ENCODE data around the gene TAF11.

TAF11 gene

DNA sequence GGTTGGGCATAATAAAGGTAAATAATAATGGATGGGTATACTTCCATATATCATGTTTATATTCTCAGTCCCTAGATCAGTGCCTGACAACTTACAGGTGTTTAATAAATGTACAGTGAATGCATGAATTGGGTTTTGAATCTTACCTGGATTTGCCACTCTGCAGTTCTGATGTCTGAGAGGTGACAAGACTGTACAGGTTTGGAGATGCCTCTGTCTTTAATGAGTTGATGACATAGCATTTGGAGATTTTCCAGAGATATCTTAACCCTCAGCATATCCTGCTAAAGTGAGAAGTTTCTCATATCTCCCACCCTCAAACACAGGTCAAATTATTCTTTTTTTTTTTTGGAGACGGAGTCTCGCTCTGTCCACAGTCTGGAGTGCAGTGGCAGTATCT is 3.5 kb upstream of the TAF11 start:
- TF ChIP-seq YY1 (IDR thresholded peaks at IDR 0.05; ENCODE audit: low read depth) (no peak), EGR1 (IDR thresholded peaks at IDR 0.05) (no peak), CREB1 (IDR thresholded peaks at IDR 0.05; ENCODE audit: low read depth) (no peak), NFIC (IDR thresholded peaks at IDR 0.05) (no peak), TEAD4 (IDR thresholded peaks at IDR 0.05) (no peak), TAF1 (IDR thresholded peaks at IDR 0.05; ENCODE audit: low read depth) (no peak), CEBPB (IDR thresholded peaks at IDR 0.05) (no peak), TCF12 (IDR thresholded peaks at IDR 0.05; ENCODE audit: low read depth) (no peak), USF1 (IDR thresholded peaks at IDR 0.05) (no peak), RAD21 (IDR thresholded peaks at IDR 0.05; ENCODE audit: low read depth) (no peak)
- TF ChIP-seq, protein P1, sequence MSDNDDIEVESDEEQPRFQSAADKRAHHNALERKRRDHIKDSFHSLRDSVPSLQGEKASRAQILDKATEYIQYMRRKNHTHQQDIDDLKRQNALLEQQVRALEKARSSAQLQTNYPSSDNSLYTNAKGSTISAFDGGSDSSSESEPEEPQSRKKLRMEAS (IDR thresholded peaks at IDR 0.05) = no peak

DNA sequence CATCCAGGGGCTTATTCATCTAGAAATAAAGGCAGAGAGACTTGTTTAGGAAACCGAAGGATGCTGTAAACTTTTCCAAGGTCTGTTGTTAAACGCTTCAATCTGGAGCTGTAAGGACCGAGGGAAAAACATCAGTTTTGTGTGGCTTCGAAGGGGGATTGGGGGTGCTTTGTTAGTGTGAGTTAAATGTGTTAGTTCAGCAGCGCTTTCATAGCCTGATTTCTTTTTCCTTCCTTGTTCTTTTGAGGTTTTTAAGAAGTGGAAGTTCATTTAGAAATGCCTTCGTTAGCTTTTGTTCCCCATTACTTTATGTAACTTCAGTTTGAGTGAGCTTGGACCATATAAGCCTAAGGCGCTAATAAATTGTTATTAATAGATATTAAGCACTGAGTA is 2.7 kb upstream of the TAF11 start:
- TF ChIP-seq RAD21 (IDR thresholded peaks at IDR 0.05; ENCODE audit: low read depth) (no peak), TEAD4 (IDR thresholded peaks at IDR 0.05) (no peak), CREB1 (IDR thresholded peaks at IDR 0.05; ENCODE audit: low read depth) (no peak), EP300 (IDR thresholded peaks at IDR 0.05; ENCODE audit: borderline replicate concordance) (no peak), EGR1 (IDR thresholded peaks at IDR 0.05) (no peak), FOXM1 (IDR thresholded peaks at IDR 0.05; ENCODE audit: borderline replicate concordance, low read depth) (no peak)
- TF ChIP-seq, protein P1 (IDR thresholded peaks at IDR 0.05) = no peak

DNA sequence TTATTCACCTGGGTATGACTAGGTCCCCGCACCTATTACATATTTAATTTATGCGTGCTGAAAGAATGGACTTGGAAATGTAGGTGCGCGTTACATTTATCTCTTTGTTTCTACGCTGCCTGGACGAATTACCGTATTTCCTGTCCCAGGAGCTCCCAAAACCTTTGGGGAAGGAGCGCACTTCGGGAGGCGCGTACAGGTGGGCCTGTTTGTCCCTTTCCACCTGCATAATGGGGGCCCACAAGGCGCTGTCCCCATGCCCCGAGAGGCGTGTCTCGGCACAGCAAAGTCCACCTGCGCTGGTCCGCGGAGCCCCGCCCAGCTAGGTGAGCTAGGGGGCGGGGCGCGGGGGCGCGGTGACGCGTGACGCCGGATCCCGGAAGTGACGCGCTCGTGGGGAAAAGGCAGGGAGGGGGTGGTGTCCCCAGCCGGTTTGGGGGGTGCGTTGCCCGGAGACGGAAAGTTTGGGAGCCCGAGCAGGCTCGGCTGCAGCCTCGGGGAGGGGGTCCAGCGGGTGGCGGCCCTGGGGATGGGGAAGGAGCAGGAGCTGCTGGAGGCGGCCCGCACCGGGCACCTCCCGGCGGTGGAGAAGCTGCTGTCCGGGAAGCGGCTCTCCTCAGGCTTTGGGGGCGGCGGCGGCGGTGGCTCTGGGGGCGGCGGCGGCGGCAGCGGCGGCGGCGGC is 1.2 kb upstream of the TAF11 start, which contains the start of gene ANKS1A:
Gene ANKS1A, plus strand, starts transcription at position 382 of the 682 bp plus-strand sequence. Its CDS starts 148 bp downstream, at position 530.
- TF ChIP-seq TAF1 (IDR thresholded peaks at IDR 0.05; ENCODE audit: low read depth) (peak; percentile 73), RAD21 (IDR thresholded peaks at IDR 0.05; ENCODE audit: low read depth) (no peak), EGR1 (IDR thresholded peaks at IDR 0.05) (peak; percentile 55; the same call in 1 of the 2 replicates), TEAD4 (IDR thresholded peaks at IDR 0.05) (no peak), CREB1 (IDR thresholded peaks at IDR 0.05; ENCODE audit: low read depth) (peak; percentile 92), YY1 (IDR thresholded peaks at IDR 0.05; ENCODE audit: low read depth) (0 out of 2 replicates have a peak, but pooled peaks have one; percentile 7), NFIC (IDR thresholded peaks at IDR 0.05) (no peak), USF1 (IDR thresholded peaks at IDR 0.05) (peak; percentile 57; the same call in 1 of the 2 replicates), ZBTB7A (IDR thresholded peaks at IDR 0.05; ENCODE audit: low read depth) (peak; percentile 36; the same call in 1 of the 2 replicates), TCF12 (IDR thresholded peaks at IDR 0.05; ENCODE audit: low read depth) (no peak)
- TF ChIP-seq, protein P1 (IDR thresholded peaks at IDR 0.05) = peak; percentile 36

DNA sequence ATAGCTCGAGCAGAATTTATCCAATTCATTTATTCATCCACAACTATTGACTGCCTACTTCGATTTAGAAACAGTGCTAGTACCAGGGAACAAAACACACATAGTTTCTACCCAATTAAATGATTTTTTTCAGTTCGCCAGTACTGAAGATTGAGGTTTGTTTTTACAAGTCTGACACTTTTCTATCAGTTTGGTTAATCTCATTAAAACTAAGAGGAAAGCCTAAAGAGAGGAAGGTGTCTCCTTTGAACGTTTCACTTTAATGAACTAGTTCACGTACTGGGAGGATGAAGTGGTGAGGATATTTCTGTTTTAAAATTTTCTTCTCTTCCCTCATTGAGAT is 643 bp upstream of the TAF11 start:
- no peak for TF ChIP-seq USF1 (IDR thresholded peaks at IDR 0.05)

DNA sequence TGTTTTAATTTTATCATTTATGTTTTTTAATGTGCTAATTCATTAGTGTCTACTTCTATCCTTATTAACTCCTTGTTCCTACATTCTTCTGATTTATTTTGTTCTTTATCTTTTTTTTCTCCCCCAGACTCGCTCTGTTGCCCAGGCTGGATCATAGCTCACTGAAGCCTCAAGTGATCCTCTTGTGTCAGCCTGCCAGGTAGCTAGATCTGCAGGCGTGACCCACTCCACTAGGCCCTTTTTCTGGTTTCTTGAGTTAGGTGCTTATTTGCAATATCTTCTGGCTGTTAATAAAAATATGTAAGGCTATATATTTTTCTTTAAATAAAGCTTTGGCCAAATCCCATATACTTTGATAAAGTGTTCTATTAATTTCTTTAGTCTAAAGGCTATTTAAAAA is 2.8 kb downstream of the TAF11 start:
- TF ChIP-seq NFIC (IDR thresholded peaks at IDR 0.05) (no peak), TEAD4 (IDR thresholded peaks at IDR 0.05) (no peak), USF1 (IDR thresholded peaks at IDR 0.05) (no peak), EP300 (IDR thresholded peaks at IDR 0.05; ENCODE audit: borderline replicate concordance) (no peak), CREB1 (IDR thresholded peaks at IDR 0.05; ENCODE audit: low read depth) (no peak), TAF1 (IDR thresholded peaks at IDR 0.05; ENCODE audit: low read depth) (no peak), FOXM1 (IDR thresholded peaks at IDR 0.05; ENCODE audit: borderline replicate concordance, low read depth) (no peak), EGR1 (IDR thresholded peaks at IDR 0.05) (no peak), ZBTB7A (IDR thresholded peaks at IDR 0.05; ENCODE audit: low read depth) (no peak), YY1 (IDR thresholded peaks at IDR 0.05; ENCODE audit: low read depth) (no peak)
- TF ChIP-seq, protein P2, sequence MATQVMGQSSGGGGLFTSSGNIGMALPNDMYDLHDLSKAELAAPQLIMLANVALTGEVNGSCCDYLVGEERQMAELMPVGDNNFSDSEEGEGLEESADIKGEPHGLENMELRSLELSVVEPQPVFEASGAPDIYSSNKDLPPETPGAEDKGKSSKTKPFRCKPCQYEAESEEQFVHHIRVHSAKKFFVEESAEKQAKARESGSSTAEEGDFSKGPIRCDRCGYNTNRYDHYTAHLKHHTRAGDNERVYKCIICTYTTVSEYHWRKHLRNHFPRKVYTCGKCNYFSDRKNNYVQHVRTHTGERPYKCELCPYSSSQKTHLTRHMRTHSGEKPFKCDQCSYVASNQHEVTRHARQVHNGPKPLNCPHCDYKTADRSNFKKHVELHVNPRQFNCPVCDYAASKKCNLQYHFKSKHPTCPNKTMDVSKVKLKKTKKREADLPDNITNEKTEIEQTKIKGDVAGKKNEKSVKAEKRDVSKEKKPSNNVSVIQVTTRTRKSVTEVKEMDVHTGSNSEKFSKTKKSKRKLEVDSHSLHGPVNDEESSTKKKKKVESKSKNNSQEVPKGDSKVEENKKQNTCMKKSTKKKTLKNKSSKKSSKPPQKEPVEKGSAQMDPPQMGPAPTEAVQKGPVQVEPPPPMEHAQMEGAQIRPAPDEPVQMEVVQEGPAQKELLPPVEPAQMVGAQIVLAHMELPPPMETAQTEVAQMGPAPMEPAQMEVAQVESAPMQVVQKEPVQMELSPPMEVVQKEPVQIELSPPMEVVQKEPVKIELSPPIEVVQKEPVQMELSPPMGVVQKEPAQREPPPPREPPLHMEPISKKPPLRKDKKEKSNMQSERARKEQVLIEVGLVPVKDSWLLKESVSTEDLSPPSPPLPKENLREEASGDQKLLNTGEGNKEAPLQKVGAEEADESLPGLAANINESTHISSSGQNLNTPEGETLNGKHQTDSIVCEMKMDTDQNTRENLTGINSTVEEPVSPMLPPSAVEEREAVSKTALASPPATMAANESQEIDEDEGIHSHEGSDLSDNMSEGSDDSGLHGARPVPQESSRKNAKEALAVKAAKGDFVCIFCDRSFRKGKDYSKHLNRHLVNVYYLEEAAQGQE (IDR thresholded peaks at IDR 0.05; ENCODE audit: low read depth) = no peak
- TF ChIP-seq, protein P1 (IDR thresholded peaks at IDR 0.05) = no peak

GRCh38 chr6:34877869-34878485 is 9.9 kb downstream of the TAF11 start:
- TF ChIP-seq NFIC (IDR thresholded peaks at IDR 0.05) = no peak
- TF ChIP-seq CREB1 (IDR thresholded peaks at IDR 0.05; ENCODE audit: low read depth) = no peak
- TF ChIP-seq, protein P2 (IDR thresholded peaks at IDR 0.05; ENCODE audit: low read depth) = no peak
- TF ChIP-seq TAF1 (IDR thresholded peaks at IDR 0.05; ENCODE audit: low read depth) = no peak
- TF ChIP-seq, protein P1 (IDR thresholded peaks at IDR 0.05) = no peak
- no peak for TF ChIP-seq FOXM1 (IDR thresholded peaks at IDR 0.05; ENCODE audit: borderline replicate concordance, low read depth)
- no peak for TF ChIP-seq RAD21 (IDR thresholded peaks at IDR 0.05; ENCODE audit: low read depth)
- TF ChIP-seq EP300 (IDR thresholded peaks at IDR 0.05; ENCODE audit: borderline replicate concordance) = no peak
- TF ChIP-seq TEAD4 (IDR thresholded peaks at IDR 0.05) = no peak
- TF ChIP-seq EGR1 (IDR thresholded peaks at IDR 0.05) = no peak
- TF ChIP-seq ZBTB7A (IDR thresholded peaks at IDR 0.05; ENCODE audit: low read depth) = no peak
- TF ChIP-seq USF1 (IDR thresholded peaks at IDR 0.05) = no peak
- no peak for TF ChIP-seq CEBPB (IDR thresholded peaks at IDR 0.05)
- no peak for TF ChIP-seq TCF12 (IDR thresholded peaks at IDR 0.05; ENCODE audit: low read depth)

Measured in Ishikawa (cell line).